Keratinocyte (primary cell): ENCODE data around the gene LRCOL1. TPM values are rescaled to one million over a fixed set of nuclear protein-coding genes. Genes with fewer than 3 reads are reported as not detected.

Source experiments
- DNase-seq: peaks from one replicate; pipeline ENCODE4 v3.0.0-alpha.2; 2011; ENCODE audit warnings: low read depth, missing footprints, low spot score
- FAIRE-seq: peaks from 2 replicates; lab custom pipeline; 2011; peaks lifted over from hg19 to GRCh38; lab: Jason Lieb, UNC
- H2AFZ ChIP-seq: 2 replicates; pipeline ENCODE4 v1.6.0; 2012; ENCODE audit warnings: low read length, control low read depth, inconsistent platforms; ENCODE audit not compliant: control insufficient read depth
- H3K27ac ChIP-seq: 2 replicates; pipeline ENCODE4 v1.5.1; 2011; ENCODE audit warnings: low read length; ENCODE audit not compliant: control insufficient read depth, insufficient read depth
- H3K27me3 ChIP-seq: 3 replicates; pipeline ENCODE4 v1.6.0; 2011; ENCODE audit warnings: low read length; ENCODE audit not compliant: control insufficient read depth, insufficient read depth; ENCODE audit errors: extremely low read depth
- H3K36me3 ChIP-seq, 2 experiments: 2 replicates in 1 of 2; 3 replicates in 1 of 2; pipeline ENCODE4 v1.5.1; 2011; ENCODE audit warnings: low read length in 2 of 2, mild to moderate bottlenecking in 1 of 2; ENCODE audit not compliant: control insufficient read depth in 2 of 2, insufficient read depth in 2 of 2; ENCODE audit errors: extremely low read depth in 1 of 2
- H3K4me1 ChIP-seq: 3 replicates; pipeline ENCODE4 v1.5.1; 2011; ENCODE audit warnings: low read length; ENCODE audit not compliant: control insufficient read depth, insufficient read depth; ENCODE audit errors: extremely low read depth
- H3K4me2 ChIP-seq: 3 replicates; pipeline ENCODE4 v1.6.0; 2011; ENCODE audit warnings: low read depth, low read length; ENCODE audit not compliant: control insufficient read depth, insufficient read depth; ENCODE audit errors: extremely low read depth
- H3K4me3 ChIP-seq, 3 experiments: fragments of 200-600 bp in 1 of 3; sonication (generic) in 1 of 3; 2 replicates in 2 of 3; 3 replicates in 1 of 3; pipeline ENCODE4 v1.5.1; 2011 to 2016; ENCODE audit warnings: low read length in 3 of 3, mild to moderate bottlenecking in 3 of 3, control low read depth in 2 of 3, inconsistent platforms in 1 of 3, low read depth in 1 of 3, mixed read lengths in 1 of 3, mixed run types in 1 of 3, moderate library complexity in 1 of 3; ENCODE audit not compliant: control insufficient read depth in 2 of 3, insufficient read depth in 2 of 3; ENCODE audit errors: extremely low read depth in 1 of 3
- H3K79me2 ChIP-seq: 2 replicates; pipeline ENCODE4 v1.6.0; 2012; ENCODE audit warnings: low read length; ENCODE audit not compliant: control insufficient read depth, insufficient read depth
- H3K9ac ChIP-seq: 3 replicates; pipeline ENCODE4 v1.6.0; 2011; ENCODE audit warnings: low read length; ENCODE audit not compliant: control insufficient read depth, insufficient read depth; ENCODE audit errors: extremely low read depth
- H3K9me1 ChIP-seq: 3 replicates; pipeline ENCODE4 v1.6.0; 2011; ENCODE audit warnings: low read length; ENCODE audit not compliant: control insufficient read depth, insufficient read depth; ENCODE audit errors: extremely low read depth
- H3K9me3 ChIP-seq: 2 replicates; pipeline ENCODE4 v1.5.1; 2012; ENCODE audit warnings: low read depth, low read length; ENCODE audit not compliant: control insufficient read depth
- H4K20me1 ChIP-seq: 3 replicates; pipeline ENCODE4 v1.6.0; 2011; ENCODE audit warnings: low read length; ENCODE audit not compliant: control insufficient read depth, insufficient read depth; ENCODE audit errors: extremely low read depth
- EZH2 ChIP-seq: IDR thresholded peaks from one replicate; pipeline ENCODE4 v1.6.1; 2012; ENCODE audit warnings: inconsistent platforms, mild to moderate bottlenecking, low read length, moderate library complexity
- dilution Hi-C: fragments of 300-500 bp; cut with MboI; formaldehyde crosslinking; loops from one replicate; pipeline ENCODE4 v1.7.0; 2020; ENCODE audit warnings: low sequenced_read_pairs; ENCODE audit not compliant: extremely low pct_ligation_motif_present
- polyA plus RNA-seq, 5 experiments: library from polyadenylated mRNA; depleted of rRNA in 3 of 5; stranded (reverse) in 3 of 5; stranded (forward) in 1 of 5; unstranded in 1 of 5; fragments of >200 nt; gene quantifications; 1 replicate in 1 of 5; 2 replicates in 3 of 5; 3 replicates in 1 of 5; pipeline versions ENCODE4 v1.2.1 to v1.2.3, GENCODE V29; 2011 to 2012; ENCODE audit warnings: missing spikeins in 2 of 5, low read depth in 1 of 5, low replicate concordance in 1 of 5
- TF ChIP-seq, protein P1 (sequence below), 3 experiments: IDR thresholded peaks in 1 of 3; conservative IDR thresholded peaks in 1 of 3; optimal IDR thresholded peaks in 1 of 3; 2 replicates in 2 of 3; 3 replicates in 1 of 3; pipeline versions ENCODE3 to v1.5.1; 2011; ENCODE audit warnings: low read length in 3 of 3, mild to moderate bottlenecking in 3 of 3, moderate library complexity in 2 of 3, control low read depth in 1 of 3, inconsistent platforms in 1 of 3; ENCODE audit not compliant: insufficient read depth in 2 of 3; ENCODE audit errors: extremely low read depth in 1 of 3

LRCOL1 gene
- polyA plus RNA-seq, 1 donor (not counting 4 experiments of a cell fraction or from before 2014, with no cell fraction given) = not detected

DNA sequence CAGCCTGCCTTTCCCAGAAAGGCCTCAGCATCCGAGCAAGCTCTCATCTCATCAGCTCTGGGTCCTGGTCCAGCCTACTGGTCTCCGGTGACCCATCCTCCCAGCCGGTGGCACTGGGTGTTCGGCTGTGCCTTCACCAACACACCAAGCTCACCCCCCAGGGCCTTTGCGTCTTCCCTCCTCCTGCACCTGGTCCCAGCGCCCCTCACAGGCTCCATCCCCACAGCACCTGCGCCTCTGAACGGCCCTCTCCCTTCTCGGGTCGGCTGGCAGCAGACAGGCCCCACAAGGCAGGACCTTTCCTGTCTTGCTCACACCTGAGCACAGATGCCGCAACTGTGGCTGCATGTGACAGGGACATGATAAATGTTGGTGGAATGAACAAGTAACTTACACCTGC lies 21.3 kb upstream of the LRCOL1 start:
- H3K4me1 ChIP-seq = no peaks in the 10 kb centered on the region
- no peaks in the 10 kb centered on the region for H3K9me3 ChIP-seq
- DNase-seq = no peak
- H2AFZ ChIP-seq = no peak overlapping the region
- dilution Hi-C loops = no loop called here
- H4K20me1 ChIP-seq = no peaks in the 10 kb centered on the region
- no peaks in the 10 kb centered on the region for H3K27me3 ChIP-seq
- H3K4me2 ChIP-seq = no peak overlapping the region
- no peak overlapping the region for H3K9ac ChIP-seq
- no peaks in the 10 kb centered on the region for H3K9me1 ChIP-seq
- H3K36me3 ChIP-seq = peaks cover 10 to 30% of the 10 kb centered on the region in 2 experiments
- TF ChIP-seq, protein P1, sequence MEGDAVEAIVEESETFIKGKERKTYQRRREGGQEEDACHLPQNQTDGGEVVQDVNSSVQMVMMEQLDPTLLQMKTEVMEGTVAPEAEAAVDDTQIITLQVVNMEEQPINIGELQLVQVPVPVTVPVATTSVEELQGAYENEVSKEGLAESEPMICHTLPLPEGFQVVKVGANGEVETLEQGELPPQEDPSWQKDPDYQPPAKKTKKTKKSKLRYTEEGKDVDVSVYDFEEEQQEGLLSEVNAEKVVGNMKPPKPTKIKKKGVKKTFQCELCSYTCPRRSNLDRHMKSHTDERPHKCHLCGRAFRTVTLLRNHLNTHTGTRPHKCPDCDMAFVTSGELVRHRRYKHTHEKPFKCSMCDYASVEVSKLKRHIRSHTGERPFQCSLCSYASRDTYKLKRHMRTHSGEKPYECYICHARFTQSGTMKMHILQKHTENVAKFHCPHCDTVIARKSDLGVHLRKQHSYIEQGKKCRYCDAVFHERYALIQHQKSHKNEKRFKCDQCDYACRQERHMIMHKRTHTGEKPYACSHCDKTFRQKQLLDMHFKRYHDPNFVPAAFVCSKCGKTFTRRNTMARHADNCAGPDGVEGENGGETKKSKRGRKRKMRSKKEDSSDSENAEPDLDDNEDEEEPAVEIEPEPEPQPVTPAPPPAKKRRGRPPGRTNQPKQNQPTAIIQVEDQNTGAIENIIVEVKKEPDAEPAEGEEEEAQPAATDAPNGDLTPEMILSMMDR (optimal IDR thresholded peaks at IDR 0.05 in 1 of 3, IDR thresholded peaks at IDR 0.05 in 1 of 3, conservative IDR thresholded peaks at IDR 0.05 in 1 of 3; ENCODE audit: extremely low read depth in 1 of 3, insufficient read depth in 2 of 3, low read length in 3 of 3) = no peak
- no peak overlapping the region for H3K27ac ChIP-seq
- FAIRE-seq = no peak
- H3K79me2 ChIP-seq = no peaks in the 10 kb centered on the region
- H3K4me3 ChIP-seq = no peak overlapping the region

DNA sequence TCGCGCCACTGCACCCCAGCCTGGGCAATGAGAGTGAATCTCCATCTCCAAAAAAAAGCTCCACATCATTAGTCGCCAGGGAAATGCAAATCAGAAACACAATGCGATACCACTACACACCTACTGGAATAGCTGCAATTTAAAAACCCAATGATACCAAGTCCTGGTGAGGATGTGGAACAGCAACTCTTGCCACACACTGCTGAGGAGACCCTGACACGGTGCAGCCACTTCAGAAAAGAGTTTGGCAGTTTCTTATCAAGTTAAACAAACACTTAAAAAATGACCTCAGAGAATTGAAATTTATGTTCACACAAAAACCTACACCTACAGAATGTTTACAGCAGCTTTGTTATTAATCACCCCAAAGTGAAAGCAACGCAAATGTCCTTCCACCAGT lies 20.3 kb upstream of the LRCOL1 start:
- Histone ChIP-seq H3K79me2 (no peaks in the 10 kb centered on the region), H3K36me3 (peaks cover 11 to 36% of the 10 kb centered on the region in 2 experiments), H3K27ac (no peak overlapping the region), H4K20me1 (no peaks in the 10 kb centered on the region), H2AFZ (no peak overlapping the region), H3K9me1 (no peaks in the 10 kb centered on the region), H3K4me2 (no peak overlapping the region), H3K4me1 (no peaks in the 10 kb centered on the region), H3K9ac (no peak overlapping the region), H3K27me3 (no peaks in the 10 kb centered on the region), H3K9me3 (no peaks in the 10 kb centered on the region), H3K4me3 (no peak overlapping the region)
- FAIRE-seq = no peak
- dilution Hi-C loops = no loop called here
- no peak for DNase-seq
- TF ChIP-seq EZH2 = no peak
- TF ChIP-seq, protein P1 (optimal IDR thresholded peaks at IDR 0.05 in 1 of 3, IDR thresholded peaks at IDR 0.05 in 1 of 3, conservative IDR thresholded peaks at IDR 0.05 in 1 of 3; ENCODE audit: extremely low read depth in 1 of 3, insufficient read depth in 2 of 3, low read length in 3 of 3) = no peak
